ENCODE results near the gene MT1G. TPM values are rescaled to one million over a fixed set of nuclear protein-coding genes. Genes with fewer than 3 reads are reported as not detected.

Gene MT1G
- total and polyA plus RNA-seq, 3 experiments from 2014 or later, result 41.0 to 46.8 TPM; not detected in 1

DNA sequence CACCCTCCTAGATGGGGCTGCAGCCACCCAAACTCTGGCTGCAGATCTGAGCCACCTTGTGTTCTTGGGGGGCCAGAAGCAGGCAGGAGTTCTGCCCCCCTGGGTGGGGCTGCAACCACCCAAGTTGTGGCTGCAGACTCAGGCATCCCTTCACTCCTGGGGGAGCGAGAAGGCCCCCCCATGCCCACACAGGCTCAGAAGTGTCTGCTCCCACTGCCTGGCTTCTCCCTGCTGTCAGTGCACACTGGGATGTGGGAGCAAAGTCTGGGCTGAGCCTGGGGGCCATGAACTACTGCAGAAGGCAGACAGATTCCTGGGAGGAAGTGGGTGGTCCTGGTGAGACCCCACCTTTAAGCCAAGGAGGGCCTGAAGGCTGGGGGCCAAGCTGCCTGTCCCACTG, 27.4 kb upstream of the MT1G start:
- ChIA-PET CTCF (interaction anchor here (0.7 to 1.3 kb wide), 3 partner anchors 9 to 117 kb away, joined by 3 to 5 read pairs (median 3); no protein-coding TSS in a partner anchor), POLR2A (no interaction called here)
- H3K4me1 ChIP-seq (ENCODE audit: insufficient read depth, low read length), result no peaks in the 10 kb centered on the region
- no peaks in the 10 kb centered on the region for H3K36me3 ChIP-seq (ENCODE audit: insufficient read depth, low read length)
- Mint-ChIP-seq H3K9me3 (peaks cover 0 to 2% (median 0%) of the 10 kb centered on the region in 5 donors), H3K27me3 (peaks cover 2 to 5% of the 10 kb centered on the region in 2 donors), H3K4me3 (no peak overlapping the region), H3K4me1 (no peaks in the 10 kb centered on the region), H3K36me3 (peaks cover 0 to 6% (median 0%) of the 10 kb centered on the region in 3 donors), H3K27ac (no peak overlapping the region)
- H3K27ac ChIP-seq (ENCODE audit: low read depth, low read length), result no peak overlapping the region
- H3K27me3 ChIP-seq (ENCODE audit: insufficient read depth, low read length, poor library complexity, severe bottlenecking), result no peaks in the 10 kb centered on the region
- DNase-seq, result no peak
- no peak overlapping the region for H3K4me3 ChIP-seq (ENCODE audit: low read length)
- H3K9me3 ChIP-seq (ENCODE audit: low read length), result no peaks in the 10 kb centered on the region

DNA sequence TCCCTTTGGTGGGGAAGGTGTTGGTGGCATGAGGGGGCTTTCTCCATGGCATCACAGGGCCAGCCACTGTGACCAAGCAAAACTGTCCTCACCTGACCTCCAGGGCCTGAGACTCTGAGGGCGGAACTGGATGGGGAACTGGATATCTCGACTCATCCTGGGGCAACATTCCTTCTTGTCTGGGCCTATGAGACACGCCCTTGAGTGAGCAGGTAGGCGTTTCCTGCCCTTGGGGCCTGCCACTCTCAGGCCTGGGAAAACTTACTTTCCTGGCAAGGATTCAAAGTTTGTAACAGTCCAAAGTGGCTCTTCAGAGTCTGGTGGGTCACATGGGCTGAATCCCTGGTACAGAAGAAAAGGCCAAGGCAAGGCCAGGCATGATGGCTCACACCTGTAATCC, 24.0 kb upstream of the MT1G start:
- H3K27ac ChIP-seq (ENCODE audit: low read depth, low read length), result no peak overlapping the region
- no peak overlapping the region for H3K4me3 ChIP-seq (ENCODE audit: low read length)
- DNase-seq, result no peak
- Mint-ChIP-seq H3K4me1 (no peaks in the 10 kb centered on the region), H3K9me3 (no peaks in the 10 kb centered on the region), H3K27ac (no peak overlapping the region), H3K36me3 (no peaks in the 10 kb centered on the region), H3K4me3 (no peak overlapping the region), H3K27me3 (peaks cover 2 to 5% of the 10 kb centered on the region in 2 donors)
- no peaks in the 10 kb centered on the region for H3K36me3 ChIP-seq (ENCODE audit: insufficient read depth, low read length)
- H3K27me3 ChIP-seq (ENCODE audit: insufficient read depth, low read length, poor library complexity, severe bottlenecking), result no peaks in the 10 kb centered on the region
- no peaks in the 10 kb centered on the region for H3K9me3 ChIP-seq (ENCODE audit: low read length)
- H3K4me1 ChIP-seq (ENCODE audit: insufficient read depth, low read length), result no peaks in the 10 kb centered on the region
- CTCF ChIA-PET, result interaction anchor here (2.6 kb wide), 1 partner anchor 10 kb away, joined by 11 read pairs; no protein-coding TSS in a partner anchor
- POLR2A ChIA-PET, result no interaction called here

DNA sequence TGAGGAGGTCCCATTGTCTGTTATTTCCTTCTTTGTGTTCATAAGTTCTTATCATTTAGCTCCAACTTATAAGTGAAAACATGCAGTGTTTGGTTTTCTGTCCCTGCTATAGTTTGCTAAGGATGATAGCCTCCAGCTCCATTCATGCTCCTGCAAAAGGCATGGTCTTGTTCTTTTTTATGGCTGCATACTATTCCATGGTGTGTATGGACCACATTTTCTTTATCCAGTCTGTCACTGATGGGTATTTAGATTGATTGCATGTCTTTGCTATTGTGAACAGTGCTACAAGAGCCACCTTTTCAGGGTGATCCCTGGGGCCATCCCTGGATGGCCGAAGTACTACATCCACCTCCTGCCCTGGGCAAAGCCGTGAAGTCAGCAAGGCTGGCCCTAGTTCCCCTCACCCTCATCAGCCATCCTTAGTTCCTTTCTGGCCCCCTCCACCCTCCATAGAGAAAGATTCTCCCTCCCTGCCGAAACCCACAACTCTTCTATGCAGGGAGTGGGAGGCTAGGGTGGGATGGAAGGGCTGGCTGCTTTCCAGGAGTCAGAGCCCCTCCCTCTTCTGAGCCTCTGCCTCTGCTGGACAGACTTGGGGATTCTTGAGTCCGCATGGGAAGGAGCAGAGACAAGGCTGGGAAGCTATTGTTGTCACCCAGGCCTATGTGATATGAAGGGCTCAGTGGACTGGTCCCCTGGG, 22.7 kb upstream of the MT1G start:
- peaks cover 3% of the 10 kb centered on the region in 3 donors for H3K36me3 Mint-ChIP-seq
- Histone ChIP-seq H3K4me3 (ENCODE audit: low read length) (no peak overlapping the region), H3K9me3 (ENCODE audit: low read length) (no peaks in the 10 kb centered on the region), H3K27ac (ENCODE audit: low read depth, low read length) (no peak overlapping the region), H3K27me3 (ENCODE audit: insufficient read depth, low read length, poor library complexity, severe bottlenecking) (no peaks in the 10 kb centered on the region), H3K4me1 (ENCODE audit: insufficient read depth, low read length) (no peaks in the 10 kb centered on the region), H3K36me3 (ENCODE audit: insufficient read depth, low read length) (no peaks in the 10 kb centered on the region)
- ChIA-PET POLR2A (no interaction called here), CTCF (interaction anchor here (1.1 kb wide), 1 partner anchor 47 kb away, joined by 3 read pairs; no protein-coding TSS in a partner anchor)
- DNase-seq, result no peak
- H3K4me1 Mint-ChIP-seq, result no peaks in the 10 kb centered on the region
- H3K9me3 Mint-ChIP-seq, result peaks cover 0 to 3% (median 0%) of the 10 kb centered on the region in 5 donors
- H3K27me3 Mint-ChIP-seq, result peaks cover 2 to 5% of the 10 kb centered on the region in 2 donors
- no peak overlapping the region for H3K27ac Mint-ChIP-seq
- no peak overlapping the region for H3K4me3 Mint-ChIP-seq

DNA sequence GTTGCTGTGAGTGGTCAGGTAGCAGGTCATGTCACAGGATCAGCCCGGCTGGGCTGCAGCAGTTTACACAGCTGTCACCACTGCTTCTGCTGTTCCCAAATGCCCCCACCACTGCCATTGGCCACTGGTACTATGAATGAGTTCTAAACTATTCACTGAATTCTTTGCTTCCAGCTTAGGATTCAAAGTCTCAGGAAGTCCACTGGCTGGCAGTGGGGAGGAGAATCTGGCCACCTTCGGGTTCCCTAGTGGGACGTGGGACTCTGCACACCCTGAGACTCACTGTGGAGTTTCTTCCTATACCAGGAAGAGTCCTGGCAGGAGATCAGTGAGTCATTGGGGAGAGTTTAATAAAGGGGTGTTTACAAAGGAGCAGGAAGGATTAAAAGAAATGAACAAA, 21.3 kb upstream of the MT1G start:
- ChIA-PET POLR2A (no interaction called here), CTCF (no interaction called here)
- H3K27me3 Mint-ChIP-seq, result peaks cover 2 to 5% of the 10 kb centered on the region in 2 donors
- Histone ChIP-seq H3K4me1 (ENCODE audit: insufficient read depth, low read length) (no peaks in the 10 kb centered on the region), H3K27me3 (ENCODE audit: insufficient read depth, low read length, poor library complexity, severe bottlenecking) (no peaks in the 10 kb centered on the region), H3K4me3 (ENCODE audit: low read length) (no peak overlapping the region), H3K9me3 (ENCODE audit: low read length) (no peaks in the 10 kb centered on the region), H3K27ac (ENCODE audit: low read depth, low read length) (no peak overlapping the region), H3K36me3 (ENCODE audit: insufficient read depth, low read length) (no peaks in the 10 kb centered on the region)
- H3K36me3 Mint-ChIP-seq, result peaks cover 3 to 5% (median 3%) of the 10 kb centered on the region in 3 donors
- H3K4me1 Mint-ChIP-seq, result peaks cover 4% of the 10 kb centered on the region in 3 donors
- no peak overlapping the region for H3K4me3 Mint-ChIP-seq
- peaks cover 0 to 3% (median 0%) of the 10 kb centered on the region in 5 donors for H3K9me3 Mint-ChIP-seq
- no peak for DNase-seq
- H3K27ac Mint-ChIP-seq, result no peak overlapping the region

DNA sequence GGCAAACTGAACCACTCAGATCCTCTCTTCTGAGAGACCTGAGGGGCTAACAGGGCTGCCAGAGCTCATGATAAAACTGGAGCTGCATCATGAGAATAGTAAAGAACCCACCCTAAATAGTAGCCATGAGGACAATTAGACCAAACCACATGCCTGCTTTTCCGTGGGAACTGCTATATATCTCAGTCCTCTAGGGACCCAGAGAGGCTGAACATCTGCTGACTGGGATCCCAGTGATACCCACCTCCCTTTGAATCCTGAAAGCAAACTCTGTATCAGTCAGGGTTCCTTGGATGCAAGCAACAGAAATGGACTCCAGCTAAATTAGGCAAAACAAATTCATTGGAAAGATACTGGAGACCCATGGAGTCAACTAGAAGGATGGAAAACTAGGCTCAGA, 20.9 kb upstream of the MT1G start:
- peaks cover 8% of the 10 kb centered on the region in 3 donors for H3K4me1 Mint-ChIP-seq
- no peak overlapping the region for H3K27ac ChIP-seq (ENCODE audit: low read depth, low read length)
- no peaks in the 10 kb centered on the region for H3K27me3 ChIP-seq (ENCODE audit: insufficient read depth, low read length, poor library complexity, severe bottlenecking)
- H3K27ac Mint-ChIP-seq, result no peak overlapping the region
- H3K9me3 ChIP-seq (ENCODE audit: low read length), result no peaks in the 10 kb centered on the region
- peaks cover 2% of the 10 kb centered on the region for H3K4me1 ChIP-seq (ENCODE audit: insufficient read depth, low read length)
- H3K4me3 ChIP-seq (ENCODE audit: low read length), result no peak overlapping the region
- no peak for DNase-seq
- peaks cover 2 to 5% of the 10 kb centered on the region in 2 donors for H3K27me3 Mint-ChIP-seq
- CTCF ChIA-PET, result no interaction called here
- no peaks in the 10 kb centered on the region for H3K36me3 ChIP-seq (ENCODE audit: insufficient read depth, low read length)
- H3K9me3 Mint-ChIP-seq, result peaks cover 0 to 3% (median 0%) of the 10 kb centered on the region in 5 donors
- peaks cover 3 to 6% (median 3%) of the 10 kb centered on the region in 3 donors for H3K36me3 Mint-ChIP-seq
- H3K4me3 Mint-ChIP-seq, result peak overlapping the region in 1 of 7 donors; percentile 10
- POLR2A ChIA-PET, result no interaction called here

DNA sequence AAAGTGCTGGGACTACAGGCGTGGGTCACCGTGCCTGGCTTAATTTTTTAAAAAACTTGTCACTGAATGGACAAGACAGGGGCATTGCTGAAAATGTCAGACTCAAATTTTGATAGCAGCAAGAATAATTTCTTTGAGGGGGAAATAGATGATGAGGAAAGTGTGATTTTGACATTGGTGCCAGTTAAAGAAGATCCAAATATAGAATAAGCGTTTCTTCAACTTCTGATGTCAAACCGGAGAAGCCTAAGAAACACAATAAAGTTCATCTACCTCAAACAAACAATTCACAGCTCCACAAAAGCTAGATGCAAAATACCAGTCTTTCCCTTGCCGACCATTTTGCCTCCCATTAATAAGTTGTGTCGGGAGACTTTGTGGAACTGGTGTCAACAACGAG, 18.9 kb upstream of the MT1G start:
- peaks cover 2 to 5% of the 10 kb centered on the region in 2 donors for H3K27me3 Mint-ChIP-seq
- no peaks in the 10 kb centered on the region for H3K36me3 ChIP-seq (ENCODE audit: insufficient read depth, low read length)
- peaks cover 0 to 3% (median 0%) of the 10 kb centered on the region in 5 donors for H3K9me3 Mint-ChIP-seq
- peaks cover 3 to 6% (median 6%) of the 10 kb centered on the region in 3 donors for H3K36me3 Mint-ChIP-seq
- no peaks in the 10 kb centered on the region for H3K27me3 ChIP-seq (ENCODE audit: insufficient read depth, low read length, poor library complexity, severe bottlenecking)
- H3K27ac ChIP-seq (ENCODE audit: low read depth, low read length), result no peak overlapping the region
- ChIA-PET POLR2A (no interaction called here), CTCF (no interaction called here)
- H3K4me3 Mint-ChIP-seq, result peak overlapping the region in 1 of 7 donors; percentile 28
- DNase-seq, result no peak
- H3K27ac Mint-ChIP-seq, result no peak overlapping the region
- peaks cover 21 to 22% (median 21%) of the 10 kb centered on the region in 3 donors for H3K4me1 Mint-ChIP-seq
- no peak overlapping the region for H3K4me3 ChIP-seq (ENCODE audit: low read length)
- H3K4me1 ChIP-seq (ENCODE audit: insufficient read depth, low read length), result peaks cover 13% of the 10 kb centered on the region
- no peaks in the 10 kb centered on the region for H3K9me3 ChIP-seq (ENCODE audit: low read length)

DNA sequence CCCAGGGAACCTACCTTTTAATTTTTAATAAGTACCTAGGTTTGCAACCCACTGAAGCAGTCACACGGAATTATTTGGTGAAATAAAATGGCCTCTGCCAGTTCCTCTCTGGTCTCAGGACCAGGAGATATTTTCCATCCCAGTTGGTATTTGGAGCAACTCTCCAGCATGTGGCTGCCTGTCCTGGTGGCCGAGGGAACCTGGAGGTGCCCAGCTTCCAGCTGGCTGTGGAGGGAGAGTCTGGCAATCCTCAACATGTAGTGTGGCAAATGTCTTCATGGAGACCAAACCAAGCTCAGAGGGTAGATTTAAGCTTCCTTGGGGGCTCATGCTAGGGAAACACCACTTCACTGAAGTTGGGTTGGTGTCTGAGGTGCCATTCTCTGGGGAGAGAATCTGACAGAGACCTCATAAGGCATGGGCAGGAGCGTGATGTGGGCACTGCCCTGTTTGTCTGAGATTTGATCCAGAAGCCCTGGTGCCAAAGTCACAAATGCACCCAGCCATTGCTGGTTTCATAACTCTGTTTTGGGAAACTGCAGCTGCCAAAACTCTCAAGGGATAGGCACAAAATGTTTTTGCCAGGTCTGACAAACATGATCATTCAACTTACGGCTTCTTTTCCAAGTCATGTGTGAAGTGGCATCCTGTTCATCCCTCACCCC, 17.2 kb upstream of the MT1G start:
- peaks cover 3 to 6% (median 6%) of the 10 kb centered on the region in 3 donors for H3K36me3 Mint-ChIP-seq

More for the DNA sequence above, 17.2 kb upstream of the MT1G start:
- Mint-ChIP-seq H3K9me3 (peaks cover 0 to 3% (median 0%) of the 10 kb centered on the region in 5 donors), H3K27me3 (no peaks in the 10 kb centered on the region), H3K27ac (no peak overlapping the region), H3K4me1 (peaks cover 26 to 29% (median 27%) of the 10 kb centered on the region in 3 donors), H3K4me3 (peak overlapping the region in 2 of 7 donors; percentile 19 to 97)
- H3K36me3 ChIP-seq (ENCODE audit: insufficient read depth, low read length), result no peaks in the 10 kb centered on the region
- POLR2A ChIA-PET, result no interaction called here
- H3K27ac ChIP-seq (ENCODE audit: low read depth, low read length), result no peak overlapping the region
- CTCF ChIA-PET, result no interaction called here
- DNase-seq, result no peak
- H3K4me3 ChIP-seq (ENCODE audit: low read length), result no peak overlapping the region
- H3K9me3 ChIP-seq (ENCODE audit: low read length), result no peaks in the 10 kb centered on the region
- no peaks in the 10 kb centered on the region for H3K27me3 ChIP-seq (ENCODE audit: insufficient read depth, low read length, poor library complexity, severe bottlenecking)
- H3K4me1 ChIP-seq (ENCODE audit: insufficient read depth, low read length), result peaks cover 17% of the 10 kb centered on the region
